GM12878 (cell line): ENCODE measurements around the gene UBAC2. TPM values are rescaled to one million over a fixed set of nuclear protein-coding genes. Genes with fewer than 3 reads are reported as not detected.
A peak's percentile ranks its signal among the peaks of the same experiment; 100 is the strongest.

Experiments
- ATAC-seq: fragments of 200-7000 bp; cut with Tn5 transposase; 3 replicates; pipeline ENCODE4 v1.9.1; 2020; ENCODE audit warnings: mild to moderate bottlenecking, moderate library complexity
- BruUV-seq: library from RNA; stranded (reverse); fragments of 400-500 nt; replicated peaks from 2 replicates; lab custom pipeline; 2021; lab: Mats Ljungman, UMichigan
- CTCF ChIA-PET: fragments of 300-600 bp; sonication (Branson Sonifier 250); formaldehyde crosslinking; extraction: SDS; loops from one replicate; lab custom pipeline; 2021; ENCODE audit warnings: inconsistent platforms; lab: Yijun Ruan, JAX
- POLR2A ChIA-PET: fragments of 350-600 bp; formaldehyde crosslinking; extraction: SDS; loops from one replicate; lab custom pipeline; 2021; ENCODE audit warnings: inconsistent platforms; lab: Charles Lee
- RAD21 ChIA-PET: fragments of 300-600 bp; sonication (Branson Sonifier 250); formaldehyde crosslinking; loops from one replicate; lab custom pipeline; 2023; ENCODE audit warnings: antibody characterized with exemption; ENCODE audit not compliant: unreplicated experiment; lab: Charles Lee
- SMC1A ChIA-PET: fragments of 300-600 bp; sonication (Branson Sonifier 250); formaldehyde crosslinking; loops from one replicate; lab custom pipeline; 2023; ENCODE audit not compliant: unreplicated experiment, uncharacterized antibody; lab: Charles Lee
- DNase-seq: peaks from one replicate; pipeline ENCODE4 v3.0.0-alpha.2; 2011; ENCODE audit warnings: low read depth, low spot score
- FAIRE-seq: peaks from 3 replicates; lab custom pipeline; 2011; peaks lifted over from hg19 to GRCh38; lab: Jason Lieb, UNC
- H2AFZ ChIP-seq: 2 replicates; pipeline ENCODE4 v1.6.0; 2011; ENCODE audit warnings: low read depth, low read length, control low read depth; ENCODE audit not compliant: control insufficient read depth
- H3K27ac ChIP-seq: 2 replicates; pipeline ENCODE4 v1.5.1; 2011; ENCODE audit warnings: control low read depth; ENCODE audit not compliant: control insufficient read depth, insufficient read depth
- H3K27me3 ChIP-seq, 2 experiments: replicated peaks in 1 of 2; 2 replicates each; pipeline versions ENCODE4 v1.6.0 to v1.6.1; 2011; ENCODE audit warnings: low read length in 1 of 2; ENCODE audit not compliant: control insufficient read depth in 2 of 2, insufficient read depth in 2 of 2
- H3K36me3 ChIP-seq, 2 experiments: 2 replicates each; pipeline ENCODE4 v1.5.1; 2011; ENCODE audit warnings: low read length in 1 of 2; ENCODE audit not compliant: control insufficient read depth in 2 of 2, insufficient read depth in 2 of 2
- H3K4me1 ChIP-seq: 2 replicates; pipeline ENCODE4 v1.6.1; 2011; ENCODE audit warnings: mild to moderate bottlenecking, low read length, moderate library complexity, mixed read lengths; ENCODE audit not compliant: control insufficient read depth, insufficient read depth
- H3K4me2 ChIP-seq: 2 replicates; pipeline ENCODE4 v1.6.0; 2011; ENCODE audit warnings: control low read depth; ENCODE audit not compliant: control insufficient read depth, insufficient read depth
- H3K4me3 ChIP-seq: fragments of 200-600 bp; sonication (generic); 2 replicates; pipeline ENCODE4 v1.5.1; 2016
- H3K79me2 ChIP-seq: 2 replicates; pipeline ENCODE4 v1.6.0; 2011; ENCODE audit warnings: low read length; ENCODE audit not compliant: control insufficient read depth, insufficient read depth
- H3K9ac ChIP-seq: 2 replicates; pipeline ENCODE4 v1.8.0; 2011; ENCODE audit warnings: low read length, control low read depth, mixed read lengths; ENCODE audit not compliant: control insufficient read depth, insufficient read depth
- H3K9me3 ChIP-seq: replicated peaks from 3 replicates; pipeline ENCODE4 v1.5.1; 2011; ENCODE audit warnings: mild to moderate bottlenecking, low read length; ENCODE audit not compliant: control insufficient read depth, insufficient read depth
- H4K20me1 ChIP-seq: 2 replicates; pipeline ENCODE4 v1.6.0; 2011; ENCODE audit not compliant: control insufficient read depth, insufficient read depth
- ASH2L ChIP-seq: fragments of 300-600, 200-600 bp; sonication (generic); IDR thresholded peaks from 2 replicates; pipeline ENCODE4 v1.6.1; 2017; ENCODE audit warnings: low read depth, mild to moderate bottlenecking, borderline replicate concordance
- EED ChIP-seq: sonication (generic); IDR thresholded peaks from 2 replicates; pipeline ENCODE4 v1.6.1; 2016; ENCODE audit warnings: antibody characterized with exemption, low read depth
- ESRRA ChIP-seq: IDR thresholded peaks from 2 replicates; pipeline ENCODE4 v1.6.1; 2012; ENCODE audit warnings: mild to moderate bottlenecking, low read length, improper control_type of control experiment
- ETV6 ChIP-seq, 2 experiments: fragments of 450-650 bp in 1 of 2; IDR thresholded peaks in 1 of 2; conservative IDR thresholded peaks in 1 of 2; 2 replicates each; pipeline ENCODE4 v1.6.1; 2014; ENCODE audit warnings: antibody characterized with exemption in 1 of 2, borderline replicate concordance in 1 of 2, low read depth in 1 of 2, mild to moderate bottlenecking in 1 of 2, moderate library complexity in 1 of 2
- HDGF ChIP-seq: fragments of 450-650 bp; IDR thresholded peaks from 2 replicates; pipeline ENCODE4 v1.6.1; 2016; ENCODE audit warnings: antibody characterized with exemption
- JUNB ChIP-seq: IDR thresholded peaks from 2 replicates; pipeline ENCODE4 v1.6.1; 2016; ENCODE audit warnings: antibody characterized with exemption, mild to moderate bottlenecking
- NFIC ChIP-seq: IDR thresholded peaks from 2 replicates; pipeline ENCODE4 v1.6.1; 2012; ENCODE audit warnings: low read depth, mild to moderate bottlenecking, inconsistent platforms, low read length, moderate library complexity
- PAX5 ChIP-seq: IDR thresholded peaks from 2 replicates; pipeline ENCODE4 v1.6.1; 2011; ENCODE audit warnings: low read depth, low read length, borderline replicate concordance
- POLR2AphosphoS5 ChIP-seq: IDR thresholded peaks from 2 replicates; pipeline ENCODE4 v1.6.1; 2011; ENCODE audit warnings: mild to moderate bottlenecking, low read length, inconsistent platforms
- RCOR1 ChIP-seq: conservative IDR thresholded peaks from 2 replicates; pipeline ENCODE4 v1.6.1; 2012; ENCODE audit warnings: low read depth, low read length, improper control_type of control experiment
- RUNX3 ChIP-seq: IDR thresholded peaks from 2 replicates; pipeline ENCODE4 v1.6.1; 2012; ENCODE audit warnings: low read length, inconsistent platforms
- SMAD5 ChIP-seq: IDR thresholded peaks from 2 replicates; pipeline ENCODE4 v1.6.1; 2016; ENCODE audit warnings: antibody characterized with exemption, low read depth
- SREBF1 ChIP-seq: IDR thresholded peaks from 2 replicates; pipeline ENCODE4 v1.6.1; 2012; ENCODE audit warnings: mild to moderate bottlenecking, low read length
- WGBS: methylation state at CpG from one replicate; pipeline ENCODE4 v1.1.6; 2016; ENCODE audit warnings: low lambda C conversion rate; ENCODE audit not compliant: insufficient replicate concordance, insufficient coverage; ENCODE audit errors: missing lambda C conversion rate; 5-methylcytosine and 5-hydroxymethylcytosine counted together
- in situ Hi-C: fragments of 300-500 bp; cut with MboI; formaldehyde crosslinking; loops from 9 replicates; pipeline ENCODE4 v1.14.3; 2018; ENCODE audit warnings: mixed read lengths
- intact Hi-C: fragments of 100-400 bp; cut with micrococcal nuclease; formaldehyde crosslinking; loops from one replicate; pipeline ENCODE4 v1.14.2; 2022; ENCODE audit not compliant: unreplicated experiment
- polyA plus RNA-seq, 11 experiments: library from polyadenylated mRNA; depleted of rRNA in 4 of 11; unstranded in 6 of 11; stranded (reverse) in 5 of 11; fragments of >200 nt; fragmentation: Nextera tagmentation in 4 of 11; fragmentation: Illumina TruSeq in 1 of 11; extraction: Ambion mirVana in 4 of 11; extraction: Trizol in 1 of 11; gene quantifications; 1 replicate in 1 of 11; 2 replicates in 10 of 11; pipeline versions ENCODE4 v1.2.1 to v1.2.3, GENCODE V29; 2011 to 2016; ENCODE audit warnings: inconsistent platforms in 2 of 11, missing spikeins in 2 of 11, low read depth in 1 of 11
- total RNA-seq, 4 experiments: library from RNA; depleted of rRNA in 3 of 4; stranded (reverse); fragments of >200 nt in 3 of 4; fragmentation: Illumina TruSeq in 1 of 4; extraction: Trizol in 1 of 4; gene quantifications; 2 replicates each; pipeline versions ENCODE4 v1.2.1 to v1.2.3, GENCODE V29; 2013 to 2021
- TF ChIP-seq, protein P1 (sequence below): fragments of 450-650 bp; IDR thresholded peaks from 2 replicates; pipeline ENCODE4 v1.6.1; 2018; ENCODE audit warnings: borderline replicate concordance, mild to moderate bottlenecking; ENCODE audit not compliant: partially characterized antibody

UBAC2 gene
- total and polyA plus RNA-seq, 10 of the 15 experiments (the other 5 are each of a cell fraction or from before 2014, with no cell fraction given), result 3.0 to 54.6 (median 17.4) TPM

- in situ Hi-C loops, result no loop called here
- intact Hi-C loops, result no loop called here
- Histone ChIP-seq H3K79me2 (peaks cover 24% of the 10 kb centered on the region), H4K20me1 (no peaks in the 10 kb centered on the region), H3K36me3 (no peaks in the 10 kb centered on the region; a peak in 3 of 4 replicates), H3K27ac (no peak overlapping the region), H3K4me2 (peak overlapping the region; percentile 3; the same call in 1 of the 2 replicates), H3K4me3 (no peak overlapping the region), H2AFZ (no peak overlapping the region), H3K9ac (no peak overlapping the region), H3K4me1 (peaks cover 62% of the 10 kb centered on the region), H3K27me3 (no peaks in the 10 kb centered on the region), H3K9me3 (no peaks in the 10 kb centered on the region)
- RAD21 ChIA-PET, result interaction anchor here (0.8 to 7.5 kb wide), 11 partner anchors 14 to 87 kb away, joined by 3 to 99 read pairs (median 5); partner anchors contain the start of gene GPR183
- no peak for TF ChIP-seq ESRRA
- TF ChIP-seq ETV6 (conservative IDR thresholded peaks at IDR 0.05 in 1 of 2, IDR thresholded peaks at IDR 0.05 in 1 of 2; ENCODE audit: borderline replicate concordance in 1 of 2, low read depth in 1 of 2), result peak in 1 of 2 experiments; percentile 61; a peak in 1 of 4 replicates
- TF ChIP-seq SMAD5, result no peak
- peak; percentile 88 for TF ChIP-seq RUNX3
- TF ChIP-seq NFIC, result 0 out of 2 replicates have a peak, but pooled peaks have one; percentile 8
- TF ChIP-seq JUNB, result 0 out of 2 replicates have a peak, but pooled peaks have one; percentile 9
- TF ChIP-seq EED, result peak; percentile 47
- no peak for TF ChIP-seq RCOR1
- peak; percentile 49; the same call in 1 of the 2 replicates for TF ChIP-seq PAX5
- no peak for TF ChIP-seq HDGF
- TF ChIP-seq POLR2AphosphoS5, result 0 out of 2 replicates have a peak, but pooled peaks have one; percentile 17
- TF ChIP-seq, protein P1, sequence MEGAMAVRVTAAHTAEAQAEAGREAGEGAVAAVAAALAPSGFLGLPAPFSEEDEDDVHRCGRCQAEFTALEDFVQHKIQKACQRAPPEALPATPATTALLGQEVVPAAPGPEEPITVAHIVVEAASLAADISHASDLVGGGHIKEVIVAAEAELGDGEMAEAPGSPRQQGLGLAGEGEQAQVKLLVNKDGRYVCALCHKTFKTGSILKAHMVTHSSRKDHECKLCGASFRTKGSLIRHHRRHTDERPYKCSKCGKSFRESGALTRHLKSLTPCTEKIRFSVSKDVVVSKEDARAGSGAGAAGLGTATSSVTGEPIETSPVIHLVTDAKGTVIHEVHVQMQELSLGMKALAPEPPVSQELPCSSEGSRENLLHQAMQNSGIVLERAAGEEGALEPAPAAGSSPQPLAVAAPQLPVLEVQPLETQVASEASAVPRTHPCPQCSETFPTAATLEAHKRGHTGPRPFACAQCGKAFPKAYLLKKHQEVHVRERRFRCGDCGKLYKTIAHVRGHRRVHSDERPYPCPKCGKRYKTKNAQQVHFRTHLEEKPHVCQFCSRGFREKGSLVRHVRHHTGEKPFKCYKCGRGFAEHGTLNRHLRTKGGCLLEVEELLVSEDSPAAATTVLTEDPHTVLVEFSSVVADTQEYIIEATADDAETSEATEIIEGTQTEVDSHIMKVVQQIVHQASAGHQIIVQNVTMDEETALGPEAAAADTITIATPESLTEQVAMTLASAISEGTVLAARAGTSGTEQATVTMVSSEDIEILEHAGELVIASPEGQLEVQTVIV, result no peak
- TF ChIP-seq SREBF1, result no peak
- no peak for TF ChIP-seq ASH2L
- BruUV-seq, result no TSS peak
- no peak for ATAC-seq
- 80% methylated on average over 17 of the region's 17 CpGs for WGBS
- POLR2A ChIA-PET, result interaction anchor here (0.7 to 1.7 kb wide), 8 partner anchors 11 to 53 kb away, joined by 3 to 4 read pairs (median 3); no protein-coding TSS in a partner anchor
- CTCF ChIA-PET, result interaction anchor here (0.5 to 3.9 kb wide), 13 partner anchors 9 to 148 kb away, joined by 3 to 20 read pairs (median 5); no protein-coding TSS in a partner anchor
- DNase-seq, result no peak
- SMC1A ChIA-PET, result interaction anchor here (0.8 to 7.5 kb wide), 17 partner anchors 9 to 84 kb away, joined by 3 to 78 read pairs (median 7); partner anchors contain the start of gene GPR183
- FAIRE-seq, result no peak
Measured at GRCh38 chr13:99352351-99353245, 151.9 kb downstream of the UBAC2 start.
